Measurements from ENCODE around the gene FDX2.
"Not testable (repeated sequence)": the region's sequence is repeated elsewhere in the genome, so short reads cannot be mapped to it uniquely, and the experiment has no call there.

The FDX2 gene

GRCh38 chr19:10315335-10316214 lies at the start of gene FDX2:
FDX2 (minus strand) TSS chr19:10316015; CDS start chr19:10315996, 19 bp downstream.
- peak; percentile 90 for DNase-seq

- no peak for DNase-seq
These were observed 49.7 kb upstream of the FDX2 start for GRCh38 chr19:10365518-10365917.

DNA sequence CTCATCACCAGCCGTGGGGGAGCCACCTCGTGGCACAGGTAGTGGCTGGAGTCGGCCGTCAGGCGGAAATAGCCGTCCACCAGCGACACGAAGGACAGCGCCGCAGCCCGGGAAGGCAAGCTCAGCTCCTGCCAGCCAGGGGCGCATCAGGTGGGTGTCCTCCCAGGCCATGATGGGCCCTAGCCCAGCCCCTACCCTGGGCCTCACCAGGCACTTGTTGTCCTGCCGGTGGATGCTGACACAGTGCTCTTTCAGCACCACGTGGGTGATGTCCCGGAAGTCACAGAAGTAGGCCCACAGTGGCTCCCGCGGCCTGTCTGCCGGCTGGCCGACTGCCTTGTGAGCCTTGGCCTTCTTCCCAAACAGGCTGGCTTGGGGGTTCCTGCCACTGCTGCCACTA lies 48.8 kb upstream of the FDX2 start:
- DNase-seq, result no peak

DNA sequence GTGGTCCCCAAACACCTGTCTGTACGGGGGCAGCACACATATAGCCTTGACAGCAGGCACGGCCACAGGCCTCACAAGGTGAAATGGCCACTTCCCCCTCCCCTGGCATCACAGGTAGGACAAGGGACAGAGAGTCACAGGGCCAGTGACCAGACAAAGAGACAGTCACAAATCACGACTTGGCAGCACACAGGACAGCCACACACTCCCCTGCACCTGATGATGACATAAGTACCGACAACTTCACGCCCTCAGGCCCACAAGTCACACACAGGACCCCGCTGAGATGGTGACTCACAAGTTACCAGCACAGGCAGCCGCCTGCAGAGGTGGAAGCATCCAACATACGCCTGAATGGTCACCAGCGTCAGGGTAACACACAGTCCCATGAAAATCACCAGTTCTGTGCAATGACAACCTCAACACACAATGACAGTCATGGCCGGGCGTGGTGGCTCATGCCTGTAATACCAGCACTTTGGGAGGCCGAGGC lies 48.0 kb upstream of the FDX2 start:
- no peak for DNase-seq

DNA sequence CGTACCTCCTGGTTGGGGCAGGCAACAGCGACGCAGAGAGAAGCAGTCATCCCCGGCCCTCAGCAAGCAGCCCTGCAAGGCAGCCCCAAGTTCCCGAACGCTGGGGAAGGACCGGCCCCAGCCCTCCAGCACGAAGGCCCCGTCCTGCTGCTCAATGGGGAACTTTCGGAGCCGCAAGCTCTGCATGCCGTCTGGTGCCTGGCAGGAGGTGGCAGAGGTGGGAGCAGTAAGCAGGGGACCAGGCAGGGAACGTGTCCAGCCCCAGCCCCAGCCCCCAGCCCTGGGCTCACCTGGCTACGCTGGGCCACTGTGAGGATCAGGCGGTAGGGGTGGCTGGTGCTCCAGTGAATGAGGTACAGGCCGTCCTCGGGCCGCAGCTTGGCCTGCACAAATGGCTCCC lies 46.4 kb upstream of the FDX2 start:
- DNase-seq, result no peak

DNA sequence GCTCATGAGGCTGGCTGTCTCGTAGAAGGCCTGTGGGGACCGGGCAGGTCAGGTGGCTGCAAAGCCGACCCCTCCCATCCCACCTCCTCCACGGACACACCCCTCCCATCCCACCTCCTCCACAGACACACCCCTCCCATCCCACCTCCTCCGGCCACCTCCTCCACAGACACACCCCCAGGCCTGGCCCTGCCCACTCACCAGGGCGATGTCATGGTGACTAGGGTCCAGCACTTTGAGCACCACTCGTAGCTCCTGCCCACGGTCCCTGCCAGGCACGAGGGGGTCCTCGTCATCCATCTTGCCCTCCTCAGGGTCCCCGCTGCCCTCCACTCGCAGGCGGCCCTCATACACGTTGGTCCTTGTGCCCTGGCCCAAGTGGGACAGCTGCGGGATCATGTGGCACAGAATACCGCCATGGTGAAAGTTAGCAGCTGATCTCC lies 45.8 kb upstream of the FDX2 start:
- no peak for DNase-seq

DNA sequence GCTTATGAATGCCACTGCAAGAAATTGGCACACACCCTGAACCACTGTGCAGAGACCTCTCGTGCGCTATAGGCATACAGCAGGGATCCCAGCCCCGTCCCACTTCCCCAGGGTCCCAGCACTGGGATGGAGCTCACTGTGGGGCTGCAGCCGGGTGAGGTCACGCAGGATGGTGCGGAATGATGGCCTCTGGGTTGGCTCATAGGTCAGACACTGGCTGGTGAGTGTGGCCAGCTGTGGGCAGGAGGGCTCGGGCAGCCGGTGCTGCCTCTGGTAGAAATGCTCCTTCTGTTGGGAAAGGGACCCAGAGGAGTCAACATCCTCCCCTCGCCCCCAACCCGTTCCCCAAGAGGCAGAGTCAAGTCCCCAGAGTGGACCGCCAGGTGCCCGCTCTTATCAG lies 40.6 kb upstream of the FDX2 start:
- DNase-seq, result no peak

GRCh38 chr19:10353793-10354391 lies 38.1 kb upstream of the FDX2 start:
- DNase-seq, result peak; percentile 68

GRCh38 chr19:10352764-10353671 lies 37.2 kb upstream of the FDX2 start:
- no peak for DNase-seq

GRCh38 chr19:10346509-10346908 lies 30.7 kb upstream of the FDX2 start:
- no peak for DNase-seq

GRCh38 chr19:10344780-10345179 lies 29.0 kb upstream of the FDX2 start:
- DNase-seq, result no peak

- no peak for DNase-seq
These were observed 27.7 kb upstream of the FDX2 start for GRCh38 chr19:10343495-10343894.

DNA sequence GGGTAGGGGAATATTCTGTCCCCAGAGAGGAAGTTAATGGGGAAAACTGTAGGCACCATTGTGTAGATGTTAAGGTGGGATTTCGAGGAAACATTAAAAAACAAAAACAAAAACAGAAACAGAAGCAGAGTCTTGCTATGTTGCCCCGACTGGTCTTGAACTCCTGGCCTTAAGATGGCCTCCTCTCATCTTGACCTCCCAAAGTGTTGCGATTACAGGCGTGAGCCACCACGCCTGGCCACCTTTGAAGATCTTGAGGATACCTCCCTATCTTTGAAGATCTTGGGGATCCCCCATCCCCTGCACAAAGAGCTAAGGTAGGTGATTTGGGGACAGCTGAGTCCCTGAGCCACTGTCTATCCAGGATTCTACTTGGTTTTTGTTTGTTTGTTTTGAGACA lies 24.2 kb upstream of the FDX2 start:
- no peak for DNase-seq

- peak; percentile 70 for DNase-seq
These were observed 23.7 kb upstream of the FDX2 start, which contains the start of gene ICAM3 for GRCh38 chr19:10339380-10339960. ICAM3 (minus strand) TSS chr19:10339624; CDS start chr19:10339614, 10 bp downstream.

GRCh38 chr19:10338940-10339339 lies 23.1 kb upstream of the FDX2 start:
- no peak for DNase-seq

GRCh38 chr19:10336725-10337124 lies 20.9 kb upstream of the FDX2 start:
- not testable (repeated sequence) for DNase-seq

DNA sequence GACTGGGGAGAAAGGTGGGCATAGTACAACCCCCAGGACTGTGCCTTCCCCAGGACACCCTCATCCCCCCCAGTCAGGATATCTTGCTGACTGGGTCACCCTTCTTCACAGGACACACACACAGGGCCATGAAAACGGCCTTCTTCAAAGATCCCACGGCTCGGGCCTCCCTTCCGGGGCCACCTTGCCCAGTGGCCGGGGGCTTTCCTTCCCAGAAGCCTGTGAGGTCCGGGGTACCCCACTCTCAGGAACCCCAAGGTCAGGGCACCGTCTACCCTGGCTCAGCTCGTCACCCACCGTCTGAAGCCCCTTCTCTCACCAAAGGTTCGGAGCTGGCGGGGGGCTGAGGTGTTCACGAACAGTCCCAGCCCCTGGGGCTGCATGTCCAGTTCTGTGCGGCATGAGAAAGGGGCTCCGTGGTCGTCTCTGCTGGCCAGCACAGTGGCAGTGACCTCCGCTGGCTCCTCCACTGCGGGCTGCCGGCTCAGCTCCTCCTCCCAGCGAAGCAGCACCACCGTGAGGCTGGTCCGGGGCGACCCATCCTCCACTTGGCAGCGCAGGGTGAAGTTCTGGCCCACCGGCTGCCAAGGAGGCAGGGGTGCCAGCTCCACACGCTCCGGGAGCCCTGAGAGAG lies 19.7 kb upstream of the FDX2 start:
- no peak for DNase-seq

- DNase-seq, result peak; percentile 67
These were observed 19.0 kb upstream of the FDX2 start for GRCh38 chr19:10334588-10335351.

GRCh38 chr19:10333758-10334587 lies 18.2 kb upstream of the FDX2 start:
- DNase-seq, result no peak
